ENCODE data around the gene LMNTD2.

Gene LMNTD2

DNA sequence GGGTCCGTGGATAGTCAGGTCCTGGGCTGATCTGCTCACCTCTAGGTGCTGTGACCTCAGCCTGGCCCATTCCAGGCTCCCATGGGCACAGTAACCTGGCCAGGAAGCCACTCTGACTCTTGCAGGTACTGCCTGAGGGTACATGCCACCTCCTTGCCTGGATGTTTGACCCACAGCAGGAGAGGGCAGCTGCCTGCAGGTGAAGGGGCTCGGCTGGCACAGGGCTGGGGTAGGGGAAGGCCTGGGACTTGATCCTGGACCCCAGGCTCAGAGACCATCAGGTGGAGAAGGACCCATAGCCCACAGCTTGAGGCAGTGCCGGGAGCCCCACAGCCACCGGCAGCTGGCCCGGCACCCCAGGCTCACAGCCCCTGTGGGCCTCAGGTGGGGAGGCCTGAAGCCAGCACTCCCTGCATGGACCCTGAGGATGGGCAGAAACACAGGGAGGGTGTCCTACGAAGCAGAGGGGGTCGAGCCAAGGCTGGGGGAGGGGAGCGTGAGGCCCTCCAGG is 20.5 kb downstream of the LMNTD2 start:
- TF ChIP-seq, protein P1, sequence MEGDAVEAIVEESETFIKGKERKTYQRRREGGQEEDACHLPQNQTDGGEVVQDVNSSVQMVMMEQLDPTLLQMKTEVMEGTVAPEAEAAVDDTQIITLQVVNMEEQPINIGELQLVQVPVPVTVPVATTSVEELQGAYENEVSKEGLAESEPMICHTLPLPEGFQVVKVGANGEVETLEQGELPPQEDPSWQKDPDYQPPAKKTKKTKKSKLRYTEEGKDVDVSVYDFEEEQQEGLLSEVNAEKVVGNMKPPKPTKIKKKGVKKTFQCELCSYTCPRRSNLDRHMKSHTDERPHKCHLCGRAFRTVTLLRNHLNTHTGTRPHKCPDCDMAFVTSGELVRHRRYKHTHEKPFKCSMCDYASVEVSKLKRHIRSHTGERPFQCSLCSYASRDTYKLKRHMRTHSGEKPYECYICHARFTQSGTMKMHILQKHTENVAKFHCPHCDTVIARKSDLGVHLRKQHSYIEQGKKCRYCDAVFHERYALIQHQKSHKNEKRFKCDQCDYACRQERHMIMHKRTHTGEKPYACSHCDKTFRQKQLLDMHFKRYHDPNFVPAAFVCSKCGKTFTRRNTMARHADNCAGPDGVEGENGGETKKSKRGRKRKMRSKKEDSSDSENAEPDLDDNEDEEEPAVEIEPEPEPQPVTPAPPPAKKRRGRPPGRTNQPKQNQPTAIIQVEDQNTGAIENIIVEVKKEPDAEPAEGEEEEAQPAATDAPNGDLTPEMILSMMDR (IDR thresholded peaks at IDR 0.05; ENCODE audit: unreplicated experiment in 3 of 3): no peak
- H3K27ac Mint-ChIP-seq: no peak overlapping the region
- H3K4me1 Mint-ChIP-seq: peaks cover 4% of the 10 kb centered on the region
- no peak overlapping the region for H3K4me3 Mint-ChIP-seq
- H3K9me3 Mint-ChIP-seq: no peaks in the 10 kb centered on the region
- H3K36me3 Mint-ChIP-seq (ENCODE audit: low read depth): no peaks in the 10 kb centered on the region
- peaks cover 23% of the 10 kb centered on the region for H3K27me3 Mint-ChIP-seq (ENCODE audit: low read depth)

DNA sequence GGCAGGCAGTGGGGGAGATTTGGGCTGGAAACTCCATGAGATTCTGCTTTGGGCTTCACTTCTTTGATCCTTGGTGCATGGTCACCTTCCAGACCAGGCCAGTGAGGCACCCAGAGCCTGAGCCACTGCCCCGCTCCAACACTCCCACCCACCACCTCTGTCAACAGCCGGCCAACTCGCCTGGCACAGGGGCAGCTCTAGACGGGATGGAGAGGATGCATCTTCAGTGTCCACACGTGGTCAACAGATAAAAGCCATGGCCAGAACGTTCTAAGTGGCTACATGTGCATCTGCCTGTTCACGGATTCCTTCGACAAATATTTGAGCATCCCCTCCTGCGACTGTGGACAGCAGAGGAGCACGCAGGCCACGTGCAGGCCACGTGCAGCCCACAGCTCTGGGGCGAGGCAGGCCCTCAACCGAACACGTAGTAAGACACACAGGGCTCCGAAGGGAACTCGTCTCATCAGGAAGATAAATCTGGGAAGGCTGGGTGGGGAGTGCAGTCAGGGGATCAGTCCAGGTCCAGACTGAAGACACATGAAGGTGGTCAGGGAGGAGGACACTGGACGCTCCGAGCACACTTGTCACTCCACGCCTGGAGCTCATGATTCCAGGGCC is 22.0 kb downstream of the LMNTD2 start:
- TF ChIP-seq, protein P1 (IDR thresholded peaks at IDR 0.05; ENCODE audit: unreplicated experiment in 3 of 3): no peak
- Mint-ChIP-seq H3K36me3 (ENCODE audit: low read depth) (no peaks in the 10 kb centered on the region), H3K4me1 (peaks cover 4% of the 10 kb centered on the region), H3K27me3 (ENCODE audit: low read depth) (peaks cover 23% of the 10 kb centered on the region), H3K4me3 (peak overlapping the region; percentile 29 to 52 (median 48)), H3K9me3 (no peaks in the 10 kb centered on the region), H3K27ac (no peak overlapping the region)

DNA sequence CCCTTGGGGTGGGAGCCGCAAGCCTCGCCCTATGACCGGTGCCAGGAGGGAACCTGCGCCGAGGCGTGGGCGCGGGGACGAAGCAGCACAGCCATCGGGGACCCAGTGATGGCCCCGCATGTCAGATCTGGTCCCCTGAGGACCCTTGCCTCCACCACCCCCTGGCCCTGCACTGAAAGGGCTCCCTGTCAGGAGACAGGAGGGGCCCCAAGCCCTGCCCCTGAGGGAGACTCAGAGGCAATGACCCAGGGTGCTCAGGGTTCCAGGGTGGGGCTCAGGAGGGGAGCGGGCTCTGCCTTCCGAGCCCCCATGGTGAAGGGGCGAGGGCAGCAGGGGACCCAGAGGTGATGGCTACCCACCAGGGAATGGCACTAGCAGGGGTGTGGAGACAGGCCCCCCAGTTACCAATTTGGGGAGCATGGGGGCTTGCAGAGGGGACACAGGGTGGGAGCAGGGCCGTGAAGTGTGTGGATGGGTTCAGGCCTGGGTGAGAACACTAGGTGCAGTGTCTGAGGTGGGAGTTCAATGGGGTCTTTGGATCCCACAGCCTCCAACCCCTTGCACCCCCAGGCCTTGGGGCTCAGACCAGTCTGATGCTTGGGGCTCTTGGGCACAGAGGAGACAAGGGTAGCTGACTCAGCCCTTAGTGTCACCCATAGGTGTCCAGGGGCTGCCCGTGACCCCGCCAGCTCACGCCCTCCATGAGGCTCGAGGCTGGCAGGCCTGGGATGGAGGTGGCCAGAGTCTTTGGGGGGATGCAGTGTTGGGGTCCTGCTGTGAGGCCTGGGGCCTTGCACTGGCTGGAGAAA is 22.7 kb downstream of the LMNTD2 start:
- Mint-ChIP-seq H3K9me3 (no peaks in the 10 kb centered on the region), H3K4me3 (peak overlapping the region; percentile 39 to 71 (median 67)), H3K27me3 (ENCODE audit: low read depth) (peaks cover 23% of the 10 kb centered on the region), H3K4me1 (peaks cover 4% of the 10 kb centered on the region), H3K36me3 (ENCODE audit: low read depth) (no peaks in the 10 kb centered on the region), H3K27ac (no peak overlapping the region)
- TF ChIP-seq, protein P1 (IDR thresholded peaks at IDR 0.05; ENCODE audit: unreplicated experiment in 3 of 3): no peak

DNA sequence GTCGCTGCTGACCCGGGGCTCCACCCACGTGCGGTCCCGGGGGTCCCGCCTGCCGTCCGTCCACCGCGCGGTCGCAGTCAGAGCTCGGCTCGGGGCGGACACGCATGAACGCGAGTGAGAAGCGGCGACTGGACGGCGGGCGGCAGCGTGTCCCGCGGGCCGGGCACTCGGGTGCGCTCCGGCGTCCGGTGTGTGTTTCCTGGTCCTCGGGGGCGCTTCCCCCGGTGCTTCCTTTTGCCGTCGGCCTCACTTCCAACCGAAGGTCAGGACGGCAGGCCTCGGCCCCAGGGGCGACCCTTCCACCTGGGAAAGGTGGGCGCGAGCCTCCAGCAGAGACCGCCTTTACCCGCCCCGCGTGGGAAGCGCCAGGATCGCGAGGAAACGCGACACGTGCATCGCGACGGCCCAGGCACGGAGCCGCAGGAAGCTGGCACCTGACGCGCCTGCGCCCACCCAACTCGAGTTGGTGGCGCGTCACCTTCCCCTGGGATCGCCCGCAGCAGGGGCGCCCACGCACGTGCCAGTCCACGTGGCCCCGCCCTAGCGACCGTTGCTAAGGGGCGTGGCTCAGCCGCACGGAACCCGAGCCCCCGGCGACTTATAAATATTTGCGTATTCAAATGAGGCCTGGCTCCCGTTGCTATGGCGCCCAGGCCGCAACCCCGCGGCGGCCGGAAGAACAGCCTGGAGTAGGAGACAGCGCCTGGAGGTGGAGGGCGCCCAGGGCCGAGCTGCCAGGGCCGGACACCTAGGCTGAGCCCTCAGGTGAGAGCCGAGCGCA is 23.5 kb downstream of the LMNTD2 start, which contains the start of gene LRRC56:
LRRC56 (plus strand) TSS at position 687 of the 781 bp plus-strand sequence. CDS start 3,158 bp downstream, outside the sequence.
- Mint-ChIP-seq H3K4me3 (peak within 1 kb of the TSS; percentile 93 to 96 (median 95)), H3K27ac (peak within 1 kb of the TSS in 2 of 3 experiments; percentile 91 to 95), H3K9me3 (no peaks in the 10 kb centered on the region), H3K36me3 (ENCODE audit: low read depth) (no peaks in the 10 kb centered on the region), H3K27me3 (ENCODE audit: low read depth) (peaks cover 23% of the 10 kb centered on the region), H3K4me1 (peaks cover 4% of the 10 kb centered on the region)
- TF ChIP-seq, protein P1 (IDR thresholded peaks at IDR 0.05; ENCODE audit: unreplicated experiment in 3 of 3): no peak

DNA sequence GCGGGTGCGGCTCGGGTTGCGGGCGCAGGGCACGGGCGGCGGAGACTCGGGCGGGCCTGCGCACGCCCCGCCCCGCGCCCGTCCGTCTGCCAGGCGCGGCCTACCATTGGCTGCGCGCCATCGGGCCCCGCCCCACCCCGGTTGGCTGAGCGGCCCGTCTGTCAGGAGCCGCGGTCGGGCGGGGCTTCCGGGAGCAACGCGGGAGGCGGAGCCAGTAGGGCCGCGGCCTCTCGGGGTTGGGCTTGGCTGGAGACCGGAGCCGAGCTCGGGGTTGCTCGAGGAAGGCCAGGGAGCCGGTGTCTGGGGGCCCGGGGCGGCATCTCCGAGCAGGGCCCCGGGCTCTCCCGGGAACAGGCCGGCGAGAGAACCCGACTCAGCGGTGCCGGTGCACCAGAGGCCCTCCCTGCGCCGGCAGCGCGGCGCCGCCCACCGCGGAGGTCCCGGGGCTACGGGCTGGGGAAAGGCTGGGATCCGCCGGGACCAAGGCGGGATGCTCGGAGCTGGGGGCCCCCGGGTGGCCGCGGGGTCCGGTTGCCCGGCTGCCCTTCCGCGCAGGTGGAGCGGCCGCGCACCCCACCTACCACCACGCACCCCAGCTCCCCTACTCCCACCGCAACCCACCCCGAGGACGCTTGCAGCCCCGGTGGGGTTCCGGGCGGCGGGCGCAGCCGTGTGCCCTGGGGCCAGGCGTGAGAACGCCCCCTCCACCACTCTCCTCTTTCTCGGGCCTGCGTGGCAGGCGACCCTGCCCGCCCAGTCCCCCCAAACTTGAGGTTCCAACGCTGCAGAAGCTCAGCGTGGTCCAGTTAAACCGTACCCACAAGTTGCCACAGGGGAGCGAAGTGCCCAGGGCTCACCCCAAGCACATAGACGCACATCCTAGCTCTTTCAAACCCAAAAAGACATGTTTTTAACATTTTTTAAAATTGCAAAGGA is 24.8 kb downstream of the LMNTD2 start, which contains the start of gene HRAS:
HRAS (minus strand) TSS at position 58 of the 936 bp plus-strand sequence.
- Mint-ChIP-seq H3K36me3 (ENCODE audit: low read depth) (no peaks in the 10 kb centered on the region), H3K4me3 (peak within 1 kb of the TSS; percentile 93 to 96 (median 95)), H3K27ac (peak within 1 kb of the TSS in 2 of 3 experiments; percentile 91 to 95), H3K27me3 (ENCODE audit: low read depth) (peaks cover 23% of the 10 kb centered on the region), H3K4me1 (peaks cover 4% of the 10 kb centered on the region), H3K9me3 (no peaks in the 10 kb centered on the region)
- TF ChIP-seq, protein P1 (IDR thresholded peaks at IDR 0.05; ENCODE audit: unreplicated experiment in 3 of 3): no peak

Data from nephron (organoid).